ENCODE measurements around the gene RAB20. TPM values are rescaled to one million over a fixed set of nuclear protein-coding genes. Genes with fewer than 3 reads are reported as not detected.
"Not testable (repeated sequence)": the region's sequence is repeated elsewhere in the genome, so short reads cannot be mapped to it uniquely, and the experiment has no call there.

RAB20 gene
- total RNA-seq, 1 donor from 2014 or later = 13.9 TPM

DNA sequence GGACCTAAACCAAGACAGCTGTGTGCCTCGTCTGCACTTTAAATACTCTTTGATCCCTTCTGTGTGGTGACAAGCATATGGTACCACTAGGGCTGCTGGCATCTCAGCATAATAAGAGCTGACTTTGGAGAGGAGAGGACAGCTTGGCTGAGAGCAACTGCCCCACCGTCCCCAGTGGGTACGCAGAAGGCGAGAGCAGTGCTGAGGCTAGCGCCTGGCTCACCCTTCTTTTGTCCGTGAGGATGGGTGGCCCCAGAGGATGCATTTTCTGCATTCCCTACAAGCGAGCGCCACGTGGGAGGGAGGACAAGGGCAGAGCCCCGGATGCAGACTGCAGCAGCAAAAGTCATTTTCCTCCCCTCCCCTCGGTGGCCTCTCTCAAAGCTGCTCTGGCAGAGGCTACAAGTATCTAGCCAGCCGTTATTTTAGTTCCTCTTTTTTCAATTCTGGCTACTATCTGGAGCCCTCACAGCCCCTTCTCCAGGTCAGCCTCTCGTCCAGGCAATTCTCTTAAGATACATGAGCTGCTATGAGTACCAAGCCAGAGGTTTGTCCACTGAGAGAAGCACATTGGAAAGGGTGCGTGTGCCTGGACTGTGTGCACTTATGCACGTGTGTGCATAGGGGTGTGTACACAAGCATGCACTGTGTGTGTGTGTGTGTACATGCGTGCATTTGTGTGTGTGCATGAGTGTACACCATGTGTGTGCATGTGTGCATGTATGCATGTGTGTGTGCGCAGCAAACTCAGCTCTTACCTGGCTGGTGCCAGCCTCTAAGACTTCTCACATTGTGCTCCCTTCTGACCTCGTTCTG is 51.3 kb downstream of the RAB20 start:
- no peak for DNase-seq (ENCODE audit: low read depth)

DNA sequence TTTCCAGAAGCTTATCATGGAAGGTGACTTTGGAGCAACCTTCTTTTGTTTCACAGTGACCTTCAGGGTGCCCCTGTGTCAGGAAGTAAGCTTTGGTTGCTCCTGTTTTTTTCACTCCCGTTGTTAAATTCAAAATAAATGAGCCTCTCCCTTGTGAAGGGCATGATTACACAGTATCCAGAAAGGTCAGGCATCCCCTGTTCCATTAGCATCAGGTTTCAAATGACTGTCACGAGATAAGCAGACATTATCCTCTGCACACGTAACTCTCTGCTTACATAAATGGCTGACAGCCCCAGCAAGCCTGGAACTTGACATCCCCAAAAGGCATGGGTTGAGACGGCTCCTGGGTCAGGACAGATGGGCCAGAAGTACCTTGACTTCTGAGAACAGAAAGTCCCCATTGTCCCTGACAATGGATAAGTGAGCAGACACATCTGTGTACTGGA is 52.0 kb downstream of the RAB20 start:
- DNase-seq (ENCODE audit: low read depth) = no peak

DNA sequence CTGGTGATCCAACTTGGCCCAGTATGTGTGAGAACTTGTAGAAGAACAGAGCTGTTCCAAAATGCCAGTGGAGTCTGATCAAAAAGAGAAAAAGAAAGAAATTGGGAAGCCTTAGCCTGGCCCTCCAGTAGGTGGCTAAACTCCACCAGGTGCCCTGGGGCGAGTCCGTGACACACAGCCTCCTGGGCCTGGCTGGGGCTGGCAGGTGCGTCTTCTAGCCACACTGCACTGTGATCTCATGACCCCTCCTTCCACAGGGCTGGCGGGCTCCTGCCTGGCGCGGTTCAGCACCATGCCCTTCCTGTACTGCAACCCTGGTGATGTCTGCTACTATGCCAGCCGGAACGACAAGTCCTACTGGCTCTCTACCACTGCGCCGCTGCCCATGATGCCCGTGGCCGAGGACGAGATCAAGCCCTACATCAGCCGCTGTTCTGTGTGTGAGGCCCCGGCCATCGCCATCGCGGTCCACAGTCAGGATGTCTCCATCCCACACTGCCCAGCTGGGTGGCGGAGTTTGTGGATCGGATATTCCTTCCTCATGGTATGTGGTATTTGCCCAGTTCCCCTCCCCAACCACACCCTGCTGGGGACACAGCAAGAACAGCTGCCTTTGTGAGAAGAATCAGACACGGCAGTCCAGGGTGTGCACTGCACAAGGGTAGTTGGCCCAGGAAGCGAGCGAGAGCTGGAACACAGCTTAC is 53.7 kb downstream of the RAB20 start:
- DNase-seq (ENCODE audit: low read depth) = no peak

DNA sequence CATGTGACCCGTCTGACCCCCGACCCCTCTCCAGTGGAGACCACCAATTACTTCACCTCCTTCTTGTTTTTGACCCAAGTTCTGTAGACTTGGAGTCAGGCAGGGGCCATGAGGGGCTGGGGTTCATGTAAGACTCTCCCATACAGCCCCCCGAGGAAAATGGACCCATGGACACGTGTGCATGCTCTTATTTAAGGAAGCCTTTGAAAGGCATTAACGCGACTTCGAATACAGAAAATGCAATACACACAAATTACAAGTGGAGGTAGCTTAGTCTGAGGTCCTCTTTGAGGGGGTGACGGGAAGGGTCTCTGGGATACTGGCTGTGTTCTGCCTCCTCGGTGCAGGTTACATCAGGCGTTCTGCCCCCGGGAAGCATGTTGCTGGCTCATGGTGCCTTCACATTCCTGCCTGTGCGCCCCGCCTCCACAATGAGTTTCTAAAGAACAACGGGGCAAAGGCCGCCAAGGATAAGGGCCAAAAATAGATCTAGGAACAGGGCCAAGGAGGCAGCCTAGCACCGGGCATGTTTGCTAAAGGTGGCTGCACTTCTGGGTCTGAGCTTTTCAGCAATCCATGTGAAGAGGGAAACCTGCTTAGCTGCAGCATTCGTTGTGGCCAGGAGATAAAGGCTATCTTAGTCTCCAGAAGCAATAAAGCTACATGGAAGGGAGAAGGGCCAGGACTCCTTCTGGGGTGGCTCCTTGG is 54.5 kb downstream of the RAB20 start:
- peak; percentile 74 for DNase-seq (ENCODE audit: low read depth)

DNA sequence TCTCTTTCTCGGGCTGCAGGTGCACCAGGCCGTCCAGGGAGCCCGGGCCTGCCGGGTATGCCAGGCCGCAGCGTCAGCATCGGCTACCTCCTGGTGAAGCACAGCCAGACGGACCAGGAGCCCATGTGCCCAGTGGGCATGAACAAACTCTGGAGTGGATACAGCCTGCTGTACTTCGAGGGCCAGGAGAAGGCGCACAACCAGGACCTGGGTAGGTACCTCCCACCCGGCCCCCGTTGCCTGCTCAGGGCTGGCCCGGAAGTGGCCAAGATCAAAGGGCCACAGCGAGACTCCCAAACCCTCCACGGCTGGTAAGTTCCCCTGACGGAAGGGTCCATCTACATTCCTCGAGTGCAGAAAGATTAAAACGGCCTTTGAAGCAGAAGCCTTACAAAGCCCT is 55.1 kb downstream of the RAB20 start:
- no peak for DNase-seq (ENCODE audit: low read depth)

DNA sequence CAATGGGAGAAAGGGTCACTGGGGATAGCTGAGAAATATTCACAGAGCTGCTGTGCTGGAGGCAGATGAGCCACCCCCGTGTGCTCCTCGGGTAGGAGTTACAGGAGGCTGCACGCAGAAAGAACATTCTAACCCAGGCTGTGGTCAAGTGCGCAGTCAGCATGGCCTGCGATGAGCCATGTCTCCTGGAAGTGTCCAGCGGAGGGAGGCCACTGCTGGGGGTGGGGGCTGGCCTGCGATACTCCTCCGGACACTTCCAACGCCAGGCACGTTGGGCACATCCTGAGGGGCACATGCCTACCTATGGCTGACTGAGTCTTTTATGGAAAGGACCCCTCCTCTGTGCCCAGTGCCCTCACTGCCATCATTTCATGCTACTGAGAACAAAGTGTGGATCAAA is 55.9 kb downstream of the RAB20 start:
- DNase-seq (ENCODE audit: low read depth) = no peak

DNA sequence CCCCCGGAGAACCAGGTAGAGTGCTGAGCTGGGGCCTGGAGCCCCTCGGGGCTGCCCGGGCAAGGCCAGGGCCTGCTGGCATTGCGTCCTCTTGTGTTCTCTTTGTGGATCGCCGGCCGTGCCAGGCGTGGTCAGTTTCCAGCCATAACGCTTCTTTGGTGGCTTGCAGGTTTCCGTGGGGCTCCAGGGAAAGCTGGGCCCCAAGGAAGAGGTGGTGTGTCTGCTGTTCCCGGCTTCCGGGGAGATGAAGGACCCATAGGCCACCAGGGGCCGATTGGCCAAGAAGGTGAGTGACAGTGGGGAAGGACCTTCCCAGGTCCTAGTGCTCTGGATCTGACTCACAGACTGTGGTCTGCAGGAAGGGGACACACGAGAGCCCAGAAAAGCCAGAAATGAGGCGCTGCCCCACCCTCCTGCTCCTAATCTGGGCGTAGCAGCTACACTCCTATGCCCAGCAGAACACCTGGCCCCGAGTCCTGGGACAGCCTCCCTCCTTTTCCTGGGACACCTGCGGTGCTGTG is 57.5 kb downstream of the RAB20 start:
- DNase-seq (ENCODE audit: low read depth) = no peak

DNA sequence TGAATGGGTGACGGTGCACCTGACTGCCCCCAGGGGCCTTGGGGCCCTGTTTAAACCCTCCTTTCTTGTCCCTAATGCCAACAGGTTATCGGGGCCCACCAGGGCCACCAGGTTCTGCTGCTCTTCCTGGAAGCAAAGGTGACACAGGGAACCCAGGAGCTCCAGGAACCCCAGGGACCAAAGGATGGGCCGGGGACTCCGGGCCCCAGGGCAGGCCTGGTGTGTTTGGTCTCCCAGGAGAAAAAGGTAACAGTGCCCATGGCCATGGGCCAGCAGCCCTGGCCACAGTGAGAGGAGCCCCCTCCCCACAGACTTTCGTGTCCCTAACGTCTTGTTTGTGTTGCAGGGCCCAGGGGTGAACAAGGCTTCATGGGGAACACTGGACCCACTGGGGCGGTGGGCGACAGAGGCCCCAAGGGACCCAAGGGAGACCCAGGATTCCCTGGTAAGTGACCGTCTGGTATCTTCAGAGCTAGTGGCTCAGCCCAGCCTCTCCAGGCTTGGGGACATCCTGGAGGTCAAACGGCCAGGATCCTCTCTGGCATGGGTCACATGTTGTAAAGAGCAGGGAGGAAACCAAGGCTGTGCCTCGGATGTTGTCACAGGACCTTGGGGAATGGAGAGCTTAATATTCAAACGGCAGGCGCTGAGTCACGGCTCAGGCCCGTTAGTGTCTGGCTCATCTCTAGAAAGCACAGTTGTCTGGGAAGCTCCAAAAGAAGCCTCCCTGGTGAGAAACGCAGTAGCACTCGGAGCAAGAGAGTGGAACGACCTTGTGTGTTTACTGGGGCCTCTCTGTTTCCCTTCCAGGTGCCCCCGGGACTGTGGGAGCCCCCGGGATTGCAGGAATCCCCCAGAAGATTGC is 58.3 kb downstream of the RAB20 start:
- no peak for DNase-seq (ENCODE audit: low read depth)

DNA sequence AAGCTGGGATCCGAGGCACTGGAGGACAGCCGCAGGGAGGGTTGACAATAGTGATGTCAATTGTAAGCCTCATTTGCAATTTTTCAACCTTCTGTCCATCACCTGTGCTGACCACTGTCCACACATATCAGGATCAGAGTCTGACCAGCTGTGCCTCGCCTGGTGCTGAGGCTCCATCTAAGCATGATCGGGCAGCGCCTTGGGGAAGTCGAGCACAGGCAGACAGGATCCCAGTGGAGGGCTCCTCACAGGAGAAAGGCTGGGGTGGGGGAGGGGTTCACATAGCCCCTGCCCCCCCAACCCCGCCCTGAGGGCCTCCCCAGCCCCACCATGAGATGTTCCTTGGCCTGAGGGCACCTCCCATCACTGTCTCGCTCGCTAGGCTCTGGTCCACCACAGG is 60.3 kb downstream of the RAB20 start:
- DNase-seq (ENCODE audit: low read depth) = no peak

DNA sequence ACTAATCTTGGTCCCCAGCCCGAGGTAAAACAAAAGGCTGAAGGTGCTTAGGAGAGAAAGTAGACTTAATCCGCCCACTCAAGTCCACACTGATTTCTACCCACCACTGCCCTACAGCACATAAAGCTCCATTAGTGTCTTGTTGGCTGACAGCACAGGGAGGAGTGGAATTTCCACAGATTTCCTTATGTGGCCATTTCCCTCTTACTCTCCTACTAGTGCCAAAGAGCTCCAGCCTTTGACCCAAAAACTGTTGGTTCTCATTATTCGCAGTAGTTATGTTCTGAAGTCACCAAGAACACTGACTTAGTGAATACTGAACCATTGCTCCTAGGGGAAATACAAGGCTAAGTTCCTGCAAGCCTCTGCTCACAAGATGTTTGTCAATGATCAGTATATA is 61.2 kb downstream of the RAB20 start:
- DNase-seq (ENCODE audit: low read depth) = peak; percentile 34

DNA sequence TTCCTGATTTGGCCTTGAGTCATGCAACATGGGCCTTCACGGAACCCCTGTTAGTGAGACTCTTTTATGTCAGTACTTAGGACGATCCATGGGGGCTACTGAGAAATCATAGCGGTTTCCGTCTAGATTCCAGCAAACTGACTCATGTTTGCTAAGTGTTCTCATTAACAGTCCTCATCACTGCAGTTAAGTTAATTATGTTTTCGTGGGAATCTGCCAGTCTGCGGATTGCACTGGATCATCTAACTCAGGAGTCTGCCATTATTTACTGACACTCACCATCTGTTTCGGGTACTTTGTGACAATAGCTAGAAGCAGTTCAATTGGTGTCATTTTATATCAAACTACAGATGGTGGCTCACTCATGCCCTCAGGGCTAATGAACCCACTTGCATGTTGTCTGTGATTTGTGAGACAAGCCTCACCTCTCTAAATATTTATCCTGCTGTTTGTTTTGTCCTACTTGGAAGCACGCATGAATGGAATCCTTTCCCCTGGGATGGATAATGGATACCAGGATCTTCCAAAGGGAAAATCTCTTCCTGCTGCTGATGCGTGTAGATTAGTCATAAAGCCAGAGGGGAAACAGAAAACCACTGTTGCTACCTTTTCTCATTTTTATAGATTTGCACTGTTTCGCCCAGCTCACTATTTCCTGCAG is 61.8 kb downstream of the RAB20 start:
- DNase-seq (ENCODE audit: low read depth) = peak; percentile 67

DNA sequence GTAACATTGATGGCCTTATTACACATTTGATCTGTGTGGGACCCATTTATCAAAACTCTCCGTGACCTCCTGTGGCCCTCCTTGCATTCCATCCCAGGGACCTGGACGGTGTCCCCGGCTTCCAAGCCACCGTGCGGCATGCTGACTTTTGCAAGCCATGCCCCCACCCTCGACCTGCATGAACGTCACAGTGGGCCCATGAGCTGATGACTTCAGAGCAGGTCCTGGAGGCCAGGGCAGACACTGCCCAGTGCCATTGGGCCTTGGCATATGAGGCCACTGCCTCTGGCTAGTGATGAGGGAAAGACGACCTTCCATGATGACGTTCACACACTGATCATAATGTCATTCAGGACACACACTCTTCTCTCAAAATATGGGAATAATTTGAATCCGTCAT is 62.8 kb downstream of the RAB20 start:
- no peak for DNase-seq (ENCODE audit: low read depth)

DNA sequence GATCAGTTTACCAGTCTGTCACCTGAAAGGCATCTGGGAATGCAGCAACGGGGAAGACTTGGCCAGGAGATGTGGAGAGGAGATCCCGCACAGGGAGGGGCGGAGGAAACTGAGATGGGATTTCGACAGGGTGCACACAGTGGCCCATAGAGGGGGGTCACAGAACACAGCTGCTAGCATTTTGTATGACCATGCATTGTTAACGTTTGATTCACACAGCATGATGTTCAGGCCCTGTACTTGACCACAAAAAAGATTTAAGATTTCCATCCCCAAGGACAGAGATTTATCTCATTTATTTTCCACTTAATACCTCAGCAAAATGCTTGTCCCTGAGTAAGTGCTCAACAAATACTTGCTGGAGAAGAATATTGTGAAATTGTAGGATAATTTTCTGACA is 63.2 kb downstream of the RAB20 start:
- no peak for DNase-seq (ENCODE audit: low read depth)

DNA sequence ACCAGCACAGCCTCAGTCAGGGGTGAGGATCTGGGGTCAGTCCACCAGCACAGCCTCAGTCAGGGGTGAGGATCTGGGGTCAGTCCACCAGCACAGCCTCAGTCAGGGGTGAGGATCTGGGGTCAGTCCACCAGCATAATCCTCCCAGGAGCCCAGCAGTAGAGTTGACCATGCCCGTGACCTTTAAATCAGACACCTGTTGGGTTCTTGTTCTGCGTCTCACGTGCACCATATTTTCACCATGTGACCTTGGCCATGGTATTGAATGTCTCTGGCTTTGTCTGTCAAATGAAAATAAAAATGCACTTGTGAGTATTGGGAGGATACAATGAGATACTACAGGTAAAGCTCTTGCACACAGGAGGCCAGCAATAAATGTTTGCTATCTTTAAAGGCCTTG is 63.6 kb downstream of the RAB20 start:
- not testable (repeated sequence) for DNase-seq (ENCODE audit: low read depth)

DNA sequence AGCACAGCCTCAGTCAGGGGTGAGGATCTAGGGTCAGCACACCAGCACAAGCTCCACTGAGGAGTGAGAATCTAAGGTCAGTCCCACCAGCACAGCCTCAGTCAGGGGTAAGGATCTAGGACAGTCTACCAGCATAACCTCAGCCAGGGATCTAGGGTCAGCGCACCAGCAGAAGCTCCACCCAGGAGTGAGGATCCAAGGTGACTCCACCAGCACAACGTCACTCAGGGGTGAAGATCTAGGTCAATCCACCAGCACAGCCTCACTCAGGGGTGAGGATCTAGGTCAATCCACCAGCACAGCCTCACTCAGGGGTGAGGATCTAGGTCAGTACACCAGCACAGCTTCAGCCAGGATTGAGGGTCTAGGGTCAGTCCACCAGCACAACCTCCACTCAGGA is 64.5 kb downstream of the RAB20 start:
- no peak for DNase-seq (ENCODE audit: low read depth)

DNA sequence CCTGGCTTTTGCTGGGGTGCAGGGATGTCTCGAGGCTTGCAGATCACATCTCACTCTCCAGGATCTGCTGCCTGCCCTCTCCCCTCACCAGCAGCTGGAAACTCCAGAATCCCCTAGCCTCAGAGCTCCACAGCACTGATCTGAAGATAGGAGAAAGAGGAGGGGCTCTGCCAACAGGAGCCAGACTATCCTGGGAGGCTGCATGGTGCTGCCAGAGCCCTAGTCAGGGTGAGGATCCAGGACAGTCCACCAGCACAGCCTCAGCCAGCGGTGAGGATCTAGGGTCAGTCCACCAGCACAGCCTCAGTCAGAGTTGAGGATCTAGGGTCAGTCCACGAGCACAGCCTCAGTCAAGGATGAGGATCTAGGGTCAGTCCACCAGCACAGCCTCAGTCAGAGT is 65.2 kb downstream of the RAB20 start:
- no peak for DNase-seq (ENCODE audit: low read depth)

DNA sequence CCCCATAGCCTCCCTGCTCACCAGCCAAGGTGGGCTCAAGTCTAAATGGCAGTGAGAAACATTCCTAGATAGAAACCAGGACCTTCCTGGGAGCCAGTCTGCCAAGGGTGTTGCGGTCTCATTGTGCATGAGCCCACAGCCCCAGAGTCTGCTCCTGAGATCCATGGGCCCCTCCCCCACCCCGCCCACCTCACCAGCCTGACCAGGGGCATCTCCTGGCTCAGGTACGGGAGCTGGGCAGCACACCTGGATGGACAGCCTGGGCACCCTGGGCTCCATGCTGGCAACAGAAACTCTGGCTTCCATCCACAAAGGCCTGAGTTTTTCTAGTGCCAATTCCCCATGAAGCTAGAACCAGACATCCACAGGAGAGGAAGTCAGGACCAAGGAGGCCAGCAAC is 65.6 kb downstream of the RAB20 start:
- no peak for DNase-seq (ENCODE audit: low read depth)

DNA sequence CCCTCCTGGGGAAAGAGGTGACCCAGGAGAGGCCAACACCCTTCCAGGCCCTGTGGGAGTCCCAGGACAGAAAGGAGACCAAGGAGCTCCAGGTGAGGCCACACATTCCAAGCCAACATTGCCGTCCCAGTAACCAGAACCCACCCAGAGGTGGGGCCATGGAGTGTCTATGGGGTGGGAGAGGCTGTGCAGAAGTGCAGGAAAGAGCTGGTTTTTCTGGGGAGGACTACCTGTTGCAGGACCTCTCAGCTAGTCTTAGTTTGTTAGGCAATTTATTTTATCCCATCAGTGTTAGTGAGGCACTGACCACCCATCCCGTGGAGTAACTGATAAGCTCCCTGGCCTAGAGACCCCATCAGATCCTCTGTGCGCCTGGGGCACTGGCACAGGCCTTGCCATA is 66.1 kb downstream of the RAB20 start:
- DNase-seq (ENCODE audit: low read depth) = no peak

DNA sequence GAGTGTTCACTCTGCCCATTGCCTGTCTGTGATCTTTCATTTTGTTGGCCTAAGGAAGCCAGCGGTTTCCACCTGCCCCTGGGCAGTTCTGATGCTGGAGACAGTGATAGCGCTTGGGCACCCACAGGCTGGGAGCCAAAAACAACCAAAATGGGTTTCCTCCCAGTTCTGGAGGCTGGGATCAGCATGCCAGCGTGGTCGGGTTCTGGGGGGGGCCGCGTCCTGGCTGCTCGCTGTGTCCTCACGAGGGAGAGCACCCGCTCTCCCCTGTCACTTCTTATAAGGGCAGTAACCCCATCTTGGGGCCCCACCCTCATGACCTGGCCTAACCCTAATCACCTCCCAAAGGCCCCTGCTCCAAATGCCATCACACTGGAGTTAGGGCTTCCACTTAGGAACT is 67.9 kb downstream of the RAB20 start:
- DNase-seq (ENCODE audit: low read depth) = no peak

DNA sequence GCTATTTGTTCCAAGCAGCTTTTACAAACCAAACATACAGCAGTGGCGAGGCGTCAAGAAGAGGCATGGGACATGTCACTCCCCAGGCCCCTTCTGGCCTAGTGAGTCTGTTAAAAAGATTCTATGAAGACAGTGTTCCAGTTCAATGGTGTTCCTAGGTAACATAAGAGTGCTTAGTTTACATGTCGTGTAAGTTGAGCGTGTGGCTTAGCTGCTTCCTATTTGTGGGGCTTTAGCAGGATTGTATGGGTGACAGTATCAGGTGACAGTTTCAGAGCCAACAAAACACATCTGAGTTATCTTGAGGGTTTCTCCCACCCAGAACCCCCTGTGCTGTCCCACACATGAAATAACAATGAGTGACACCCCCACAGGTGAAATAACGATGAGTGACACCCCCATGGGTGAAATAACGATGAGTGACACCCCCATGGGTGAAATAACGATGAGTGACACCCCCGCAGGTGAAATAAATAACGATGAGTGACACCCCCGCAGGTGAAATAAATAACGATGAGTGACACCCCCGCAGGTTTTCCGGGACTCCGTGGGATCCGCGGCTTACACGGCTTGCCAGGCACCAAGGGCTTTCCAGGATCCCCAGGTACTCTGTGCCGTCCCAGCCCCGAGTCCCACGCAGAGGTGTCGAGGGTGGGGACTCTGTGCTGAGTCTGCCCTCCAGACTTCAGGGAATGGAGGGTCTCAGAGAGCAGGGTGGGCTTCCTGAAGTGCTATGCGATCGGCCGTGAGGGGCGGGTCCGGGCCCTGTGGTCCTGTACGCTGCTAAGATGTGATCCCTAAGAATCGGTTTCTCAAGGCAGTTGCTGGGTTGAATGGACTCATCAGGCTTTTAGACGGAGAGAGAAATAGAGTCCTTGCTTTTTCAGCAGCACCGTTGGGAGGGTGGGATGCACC is 68.6 kb downstream of the RAB20 start:
- DNase-seq (ENCODE audit: low read depth) = no peak

All from renal cortical epithelial cell (primary cell).